WTC11 (cell line): ENCODE data around the gene RGL1. TPM values are rescaled to one million over a fixed set of nuclear protein-coding genes. Genes with fewer than 3 reads are reported as not detected.

ENCODE experiments used
- ATAC-seq: fragments of 200-7000 bp; cut with Tn5 transposase; 2 replicates; pipeline ENCODE4 v1.10.0; 2021; ENCODE audit warnings: mild to moderate bottlenecking, moderate library complexity
- CTCF ChIA-PET: fragments of 300-600 bp; sonication (Branson Sonifier 250); formaldehyde crosslinking; loops from one replicate; lab custom pipeline; 2021; ENCODE audit warnings: antibody characterized with exemption; lab: Charles Lee
- POLR2A ChIA-PET: fragments of 350-600 bp; sonication (Branson Sonifier 250); formaldehyde crosslinking; loops from one replicate; lab custom pipeline; 2021; ENCODE audit warnings: antibody characterized with exemption; lab: Charles Lee
- DNase-seq: peaks from one replicate; pipeline ENCODE4 v3.0.0; 2021; ENCODE audit warnings: low spot score
- H3K27ac Mint-ChIP-seq: 2 replicates; pipeline ENCODE4 v1.8.0; 2021; ENCODE audit warnings: mixed read lengths
- H3K27me3 Mint-ChIP-seq: 2 replicates; pipeline ENCODE4 v1.8.0; 2021; ENCODE audit warnings: low read depth, mild to moderate bottlenecking, moderate library complexity, mixed read lengths
- H3K36me3 Mint-ChIP-seq: 2 replicates; pipeline ENCODE4 v1.8.0; 2021; ENCODE audit warnings: mixed read lengths
- H3K4me1 Mint-ChIP-seq: 2 replicates; pipeline ENCODE4 v1.8.0; 2022; ENCODE audit warnings: mixed read lengths
- H3K4me3 Mint-ChIP-seq: 2 replicates; pipeline ENCODE4 v1.8.0; 2021; ENCODE audit warnings: mild to moderate bottlenecking, moderate library complexity, mixed read lengths
- H3K9me3 Mint-ChIP-seq: 2 replicates; pipeline ENCODE4 v1.8.0; 2021; ENCODE audit warnings: mixed read lengths
- ATF6 ChIP-seq: sonication (generic); formaldehyde crosslinking; IDR thresholded peaks from 2 replicates; pipeline ENCODE4 v1.8.1; 2023; ENCODE audit warnings: mild to moderate bottlenecking, missing genetic modification reagents
- CBFB ChIP-seq: sonication (generic); formaldehyde crosslinking; IDR thresholded peaks from 2 replicates; pipeline ENCODE4 v1.8.1; 2022; ENCODE audit warnings: mild to moderate bottlenecking, low read depth, missing genetic modification reagents
- CREM ChIP-seq: sonication (generic); formaldehyde crosslinking; IDR thresholded peaks from 2 replicates; pipeline ENCODE4 v1.8.1; 2022; ENCODE audit warnings: mild to moderate bottlenecking, missing genetic modification reagents, moderate library complexity
- E2F4 ChIP-seq: sonication (generic); formaldehyde crosslinking; IDR thresholded peaks from 2 replicates; pipeline ENCODE4 v1.8.1; 2022; ENCODE audit warnings: low read depth, mild to moderate bottlenecking, moderate library complexity, missing genetic modification reagents, borderline replicate concordance
- ETV6 ChIP-seq: sonication (generic); formaldehyde crosslinking; IDR thresholded peaks from 2 replicates; pipeline ENCODE4 v1.8.1; 2022; ENCODE audit warnings: mild to moderate bottlenecking, missing genetic modification reagents
- FOXK1 ChIP-seq: sonication (generic); formaldehyde crosslinking; IDR thresholded peaks from 2 replicates; pipeline ENCODE4 v1.8.0; 2022; ENCODE audit warnings: mild to moderate bottlenecking, moderate library complexity, missing genetic modification reagents
- FOXP1 ChIP-seq: sonication (generic); formaldehyde crosslinking; IDR thresholded peaks from 2 replicates; pipeline ENCODE4 v1.8.0; 2022; ENCODE audit warnings: missing genetic modification reagents, mild to moderate bottlenecking, moderate library complexity, borderline replicate concordance
- GRHL2 ChIP-seq: fragments of 250-450 bp; sonication (Bioruptor Pico); IDR thresholded peaks from 2 replicates; pipeline ENCODE4 v1.8.0; 2022; ENCODE audit warnings: mild to moderate bottlenecking, moderate library complexity; ENCODE audit not compliant: insufficient replicate concordance, severe bottlenecking
- HMGA2 ChIP-seq: fragments of 250-450 bp; sonication (Bioruptor Pico); IDR thresholded peaks from 2 replicates; pipeline ENCODE4 v1.4.0; 2021; ENCODE audit warnings: mild to moderate bottlenecking, moderate library complexity
- IRF2 ChIP-seq: sonication (generic); formaldehyde crosslinking; IDR thresholded peaks from 2 replicates; pipeline ENCODE4 v1.8.0; 2022; ENCODE audit warnings: low read depth, missing genetic modification reagents, borderline replicate concordance
- JAZF1 ChIP-seq: fragments of 250-450 bp; sonication (Bioruptor Pico); IDR thresholded peaks from 2 replicates; pipeline ENCODE4 v1.9.0; 2021; ENCODE audit warnings: moderate library complexity, mild to moderate bottlenecking, inconsistent platforms
- MLX ChIP-seq: sonication (generic); formaldehyde crosslinking; IDR thresholded peaks from 2 replicates; pipeline ENCODE4 v1.8.1; 2023; ENCODE audit warnings: mild to moderate bottlenecking, missing genetic modification reagents, moderate library complexity
- MXD4 ChIP-seq: fragments of 250-450 bp; sonication (Bioruptor Pico); IDR thresholded peaks from 2 replicates; pipeline ENCODE4 v1.8.0; 2021; ENCODE audit warnings: mild to moderate bottlenecking, moderate library complexity, borderline replicate concordance
- OVOL2 ChIP-seq: fragments of 250-450 bp; sonication (Bioruptor Pico); IDR thresholded peaks from 2 replicates; pipeline ENCODE4 v1.9.0; 2021; ENCODE audit warnings: mild to moderate bottlenecking, borderline replicate concordance
- TCF7 ChIP-seq: sonication (generic); formaldehyde crosslinking; IDR thresholded peaks from 2 replicates; pipeline ENCODE4 v1.8.0; 2022; ENCODE audit warnings: mild to moderate bottlenecking, low read depth, missing genetic modification reagents, moderate library complexity
- TEAD1 ChIP-seq: sonication (generic); formaldehyde crosslinking; IDR thresholded peaks from 2 replicates; pipeline ENCODE4 v1.8.0; 2022; ENCODE audit warnings: mild to moderate bottlenecking, missing genetic modification reagents
- ZMAT4 ChIP-seq: fragments of 250-450 bp; sonication (Bioruptor Pico); IDR thresholded peaks from 2 replicates; pipeline ENCODE4 v1.9.0; 2021; ENCODE audit warnings: mild to moderate bottlenecking
- ZNF121 ChIP-seq: sonication (generic); formaldehyde crosslinking; IDR thresholded peaks from 2 replicates; pipeline ENCODE4 v1.8.0; 2023; ENCODE audit warnings: missing genetic modification reagents
- ZNF263 ChIP-seq: sonication (generic); formaldehyde crosslinking; IDR thresholded peaks from 2 replicates; pipeline ENCODE4 v1.8.1; 2022; ENCODE audit warnings: low read depth, mild to moderate bottlenecking, moderate library complexity, missing genetic modification reagents
- ZNF416 ChIP-seq: fragments of 250-450 bp; sonication (Bioruptor Pico); IDR thresholded peaks from 2 replicates; pipeline ENCODE4 v1.9.0; 2021; ENCODE audit warnings: mild to moderate bottlenecking, inconsistent platforms
- ZNF423 ChIP-seq: fragments of 250-450 bp; sonication (Bioruptor Pico); IDR thresholded peaks from 2 replicates; pipeline ENCODE4 v2.1.2; 2022; ENCODE audit warnings: mild to moderate bottlenecking, moderate library complexity
- ZSCAN18 ChIP-seq: fragments of 250-450 bp; sonication (Bioruptor Pico); IDR thresholded peaks from 2 replicates; pipeline ENCODE4 v2.1.2; 2022; ENCODE audit warnings: mild to moderate bottlenecking, moderate library complexity
- total RNA-seq: library from RNA; stranded (reverse); gene quantifications from 3 replicates; pipeline ENCODE4 v1.2.3, GENCODE V29; 2021

RGL1 gene
- total RNA-seq, 1 experiment from 2014 or later: 1.5 TPM

- TF ChIP-seq ATF6 (CRISPR knock-in tag) (no peak), ZMAT4 (CRISPR knock-in tag) (no peak), GRHL2 (CRISPR knock-in tag) (no peak)
- TF ChIP-seq, all 79 proteins: peak for 0
Measured at GRCh38 chr1:183879494-183879893, 74.6 kb downstream of the RGL1 start (continued).

- ChIA-PET POLR2A (no interaction called here), CTCF (no interaction called here)
- no peak for DNase-seq
- Mint-ChIP-seq H3K9me3 (no peaks in the 10 kb centered on the region), H3K27me3 (no peaks in the 10 kb centered on the region)
- no peak for ATAC-seq
- TF ChIP-seq ZNF416 (CRISPR knock-in tag) (no peak), E2F4 (CRISPR knock-in tag) (no peak), JAZF1 (CRISPR knock-in tag) (no peak), ZNF121 (CRISPR knock-in tag) (no peak), HMGA2 (CRISPR knock-in tag) (no peak), FOXK1 (CRISPR knock-in tag) (no peak), ETV6 (no peak), CREM (CRISPR knock-in tag) (no peak), FOXP1 (CRISPR knock-in tag) (no peak), MXD4 (CRISPR knock-in tag) (no peak), ZNF263 (CRISPR knock-in tag) (no peak), OVOL2 (CRISPR knock-in tag) (no peak), IRF2 (CRISPR knock-in tag) (no peak), TCF7 (CRISPR knock-in tag) (no peak), CBFB (CRISPR knock-in tag) (no peak), ZSCAN18 (no peak), MLX (no peak), TEAD1 (CRISPR knock-in tag) (no peak), ZNF423 (CRISPR knock-in tag) (no peak)
- TF ChIP-seq, all 79 proteins: peak for 0
- Mint-ChIP-seq H3K27ac (no peak overlapping the region), H3K4me1 (peaks cover 35% of the 10 kb centered on the region), H3K4me3 (no peak overlapping the region), H3K36me3 (no peaks in the 10 kb centered on the region)
Measured at GRCh38 chr1:183879966-183880365, 75.0 kb downstream of the RGL1 start.
